ENCODE data around the gene PLD4.
"Not testable (repeated sequence)": the region's sequence is repeated elsewhere in the genome, so short reads cannot be mapped to it uniquely, and the experiment has no call there.

DNA sequence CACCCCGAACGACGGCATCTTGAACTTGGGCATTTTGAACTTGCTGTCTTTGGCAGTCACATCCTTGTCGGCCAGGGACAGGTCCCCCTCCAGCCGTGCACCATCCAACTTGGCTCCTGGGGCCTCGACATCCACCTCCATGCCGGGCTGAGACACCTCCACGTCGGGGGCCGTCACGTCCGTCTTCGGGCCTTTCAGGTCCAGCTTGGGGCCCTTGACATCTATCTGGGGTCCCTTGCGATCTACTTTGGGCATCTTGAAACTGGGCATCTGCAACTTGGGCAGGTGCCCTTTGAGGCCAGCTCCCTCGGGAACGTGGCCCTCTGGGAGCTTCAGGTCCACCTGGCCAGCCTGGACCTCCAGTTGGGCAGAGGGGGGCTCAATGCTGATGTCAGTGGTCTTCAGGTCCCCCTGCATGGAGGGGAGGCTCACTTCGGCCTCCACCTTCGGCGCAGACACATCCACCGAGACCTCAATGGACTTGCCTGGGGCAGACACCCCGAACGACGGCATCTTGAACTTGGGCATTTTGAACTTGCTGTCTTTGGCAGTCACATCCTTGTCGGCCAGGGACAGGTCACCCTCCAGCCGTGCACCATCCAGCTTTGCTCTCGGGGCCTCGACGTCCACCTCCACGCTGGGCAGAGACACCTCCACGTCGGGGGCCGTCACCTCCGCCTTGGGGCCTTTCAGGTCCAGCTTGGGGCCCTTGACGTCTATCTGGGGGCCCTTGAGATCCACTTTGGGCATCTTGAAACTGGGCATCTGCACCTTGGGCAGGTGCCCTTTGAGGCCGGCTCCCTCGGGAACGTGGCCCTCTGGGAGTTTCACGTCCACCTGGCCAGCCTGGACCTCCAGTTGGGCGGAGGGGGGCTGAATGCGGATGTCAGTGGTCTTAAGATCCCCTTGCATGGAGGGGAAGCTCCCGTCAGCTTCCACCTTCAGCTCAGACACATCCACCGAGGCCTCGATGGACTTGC lies 21.6 kb downstream of the PLD4 start:
- not testable (repeated sequence) for TF ChIP-seq POLR2AphosphoS5, POLR2A (IDR thresholded peaks at IDR 0.05; ENCODE audit: low read depth, low read length)

Measured in GM12892 (cell line).